Activated CD4-positive, alpha-beta memory T cell treated with anti-CD3 and anti-CD28 coated beads, Interleukin-2, amount 10 ng/mL, durations not matched to agents 7 days and 5 days (primary cell): ENCODE results near the gene RER1. TPM values are rescaled to one million over a fixed set of nuclear protein-coding genes. Genes with fewer than 3 reads are reported as not detected.
"Not testable (repeated sequence)": the region's sequence is repeated elsewhere in the genome, so short reads cannot be mapped to it uniquely, and the experiment has no call there.

Experiments
- CTCF ChIA-PET: fragments of 350-600 bp; sonication (Branson Sonifier 250); formaldehyde crosslinking; loops from one replicate; lab custom pipeline; 2021; ENCODE audit warnings: antibody characterized with exemption, inconsistent platforms; lab: Charles Lee
- POLR2A ChIA-PET: fragments of 350-600 bp; sonication (Branson Sonifier 250); formaldehyde crosslinking; loops from one replicate; lab custom pipeline; 2021; ENCODE audit warnings: antibody characterized with exemption; lab: Charles Lee
- DNase-seq: peaks from one replicate; pipeline ENCODE4 v3.0.0-alpha.2; 2020
- H3K27ac Mint-ChIP-seq: one replicate; pipeline ENCODE4 v1.8.0; 2021; ENCODE audit warnings: mild to moderate bottlenecking, mixed read lengths
- H3K27me3 Mint-ChIP-seq: one replicate; pipeline ENCODE4 v1.8.0; 2021; ENCODE audit warnings: mixed read lengths
- H3K36me3 Mint-ChIP-seq: one replicate; pipeline ENCODE4 v1.8.0; 2021; ENCODE audit warnings: low read depth, mixed read lengths
- H3K4me1 Mint-ChIP-seq: one replicate; pipeline ENCODE4 v1.8.0; 2021; ENCODE audit warnings: mixed read lengths
- H3K4me3 Mint-ChIP-seq: one replicate; pipeline ENCODE4 v1.8.0; 2021; ENCODE audit warnings: mild to moderate bottlenecking, mixed read lengths
- H3K9me3 Mint-ChIP-seq: one replicate; pipeline ENCODE4 v1.8.0; 2021; ENCODE audit warnings: mixed read lengths
- total RNA-seq, 2 experiments: library from RNA; stranded (reverse); gene quantifications; one replicate each; pipeline ENCODE4 v1.2.3, GENCODE V29; 2021

RER1 gene
- total RNA-seq, 2 experiments from 2014 or later: 151 to 160 TPM

GRCh38 chr1:2435746-2436355 is 44.2 kb downstream of the RER1 start:
- Mint-ChIP-seq H3K27me3 (no peaks in the 10 kb centered on the region), H3K4me3 (no peak overlapping the region), H3K36me3 (no peaks in the 10 kb centered on the region), H3K9me3 (no peaks in the 10 kb centered on the region), H3K4me1 (no peaks in the 10 kb centered on the region), H3K27ac (no peak overlapping the region)
- POLR2A ChIA-PET: no interaction called here
- no peak for DNase-seq
- CTCF ChIA-PET: no interaction called here

- Mint-ChIP-seq H3K4me3 (no peak overlapping the region), H3K9me3 (no peaks in the 10 kb centered on the region), H3K36me3 (no peaks in the 10 kb centered on the region), H3K4me1 (no peaks in the 10 kb centered on the region), H3K27ac (no peak overlapping the region), H3K27me3 (no peaks in the 10 kb centered on the region)
- DNase-seq: no peak
- POLR2A ChIA-PET: no interaction called here
- CTCF ChIA-PET: no interaction called here
Observed at GRCh38 chr1:2436876-2437275, 45.2 kb downstream of the RER1 start.

GRCh38 chr1:2437617-2438016 is 46.0 kb downstream of the RER1 start:
- Mint-ChIP-seq H3K36me3 (no peaks in the 10 kb centered on the region), H3K27me3 (peaks cover 2% of the 10 kb centered on the region), H3K4me3 (no peak overlapping the region), H3K4me1 (no peaks in the 10 kb centered on the region), H3K27ac (no peak overlapping the region), H3K9me3 (no peaks in the 10 kb centered on the region)
- ChIA-PET CTCF (no interaction called here), POLR2A (no interaction called here)
- DNase-seq: no peak

- no peaks in the 10 kb centered on the region for H3K9me3 Mint-ChIP-seq
- POLR2A ChIA-PET: no interaction called here
Observed at GRCh38 chr1:2438038-2438437, 46.4 kb downstream of the RER1 start.

GRCh38 chr1:2438641-2439040 is 47.0 kb downstream of the RER1 start:
- Mint-ChIP-seq H3K4me3 (no peak overlapping the region), H3K27ac (no peak overlapping the region), H3K36me3 (no peaks in the 10 kb centered on the region), H3K9me3 (no peaks in the 10 kb centered on the region), H3K4me1 (no peaks in the 10 kb centered on the region), H3K27me3 (peaks cover 4% of the 10 kb centered on the region)
- POLR2A ChIA-PET: no interaction called here
- CTCF ChIA-PET: no interaction called here
- DNase-seq: no peak

More at GRCh38 chr1:2438038-2438437, 46.4 kb downstream of the RER1 start:
- no peaks in the 10 kb centered on the region for H3K36me3 Mint-ChIP-seq
- peaks cover 4% of the 10 kb centered on the region for H3K27me3 Mint-ChIP-seq
- no peak overlapping the region for H3K4me3 Mint-ChIP-seq
- DNase-seq: no peak
- H3K4me1 Mint-ChIP-seq: no peaks in the 10 kb centered on the region
- CTCF ChIA-PET: no interaction called here
- H3K27ac Mint-ChIP-seq: no peak overlapping the region

- no peaks in the 10 kb centered on the region for H3K4me1 Mint-ChIP-seq
- no peak overlapping the region for H3K4me3 Mint-ChIP-seq
- no peaks in the 10 kb centered on the region for H3K36me3 Mint-ChIP-seq
- DNase-seq: no peak
- no peak overlapping the region for H3K27ac Mint-ChIP-seq
- ChIA-PET CTCF (interaction anchor here (1.7 kb wide), 1 partner anchor 109 kb away, joined by 5 read pairs; no protein-coding TSS in a partner anchor), POLR2A (no interaction called here)
- no peaks in the 10 kb centered on the region for H3K9me3 Mint-ChIP-seq
- H3K27me3 Mint-ChIP-seq: peaks cover 4% of the 10 kb centered on the region
Observed at GRCh38 chr1:2439369-2439768, 47.7 kb downstream of the RER1 start.

- peaks cover 13% of the 10 kb centered on the region for H3K27me3 Mint-ChIP-seq
- H3K36me3 Mint-ChIP-seq, H3K4me3 Mint-ChIP-seq, DNase-seq, POLR2A ChIA-PET, H3K27ac Mint-ChIP-seq, H3K4me1 Mint-ChIP-seq, H3K9me3 Mint-ChIP-seq: not testable (repeated sequence)
- CTCF ChIA-PET: interaction anchor here (1.7 kb wide), 1 partner anchor 108 kb away, joined by 5 read pairs; no protein-coding TSS in a partner anchor
Observed at GRCh38 chr1:2440346-2440745, 48.7 kb downstream of the RER1 start.

- CTCF ChIA-PET: no interaction called here
- H3K4me1 Mint-ChIP-seq: no peaks in the 10 kb centered on the region
- no peaks in the 10 kb centered on the region for H3K9me3 Mint-ChIP-seq
- no peak overlapping the region for H3K27ac Mint-ChIP-seq
- POLR2A ChIA-PET: no interaction called here
- no peak overlapping the region for H3K4me3 Mint-ChIP-seq
- H3K27me3 Mint-ChIP-seq: peaks cover 13% of the 10 kb centered on the region
- no peak for DNase-seq
- no peaks in the 10 kb centered on the region for H3K36me3 Mint-ChIP-seq
Observed at GRCh38 chr1:2441746-2442145, 50.1 kb downstream of the RER1 start.

- H3K27ac Mint-ChIP-seq: no peak overlapping the region
- ChIA-PET POLR2A (no interaction called here), CTCF (interaction anchor here (0.9 kb wide), 1 partner anchor 12 kb away, joined by 3 read pairs; no protein-coding TSS in a partner anchor)
- peaks cover 13% of the 10 kb centered on the region for H3K27me3 Mint-ChIP-seq
- H3K36me3 Mint-ChIP-seq: no peaks in the 10 kb centered on the region
- H3K4me1 Mint-ChIP-seq: no peaks in the 10 kb centered on the region
- DNase-seq: no peak
- H3K4me3 Mint-ChIP-seq: no peak overlapping the region
- no peaks in the 10 kb centered on the region for H3K9me3 Mint-ChIP-seq
Observed at GRCh38 chr1:2442661-2443060, 51.0 kb downstream of the RER1 start.

GRCh38 chr1:2443277-2444137 is 51.9 kb downstream of the RER1 start:
- Mint-ChIP-seq H3K4me3 (no peak overlapping the region), H3K27me3 (peaks cover 13% of the 10 kb centered on the region), H3K36me3 (no peaks in the 10 kb centered on the region), H3K27ac (no peak overlapping the region), H3K9me3 (no peaks in the 10 kb centered on the region), H3K4me1 (no peaks in the 10 kb centered on the region)
- POLR2A ChIA-PET: no interaction called here
- DNase-seq: peak; percentile 33
- CTCF ChIA-PET: interaction anchor here (0.9 kb wide), 1 partner anchor 12 kb away, joined by 3 read pairs; no protein-coding TSS in a partner anchor

GRCh38 chr1:2444138-2444591 is 52.5 kb downstream of the RER1 start:
- Mint-ChIP-seq H3K36me3 (no peaks in the 10 kb centered on the region), H3K4me1 (no peaks in the 10 kb centered on the region), H3K27ac (no peak overlapping the region), H3K9me3 (no peaks in the 10 kb centered on the region), H3K27me3 (peaks cover 13% of the 10 kb centered on the region), H3K4me3 (no peak overlapping the region)
- ChIA-PET POLR2A (no interaction called here), CTCF (interaction anchor here (1.2 kb wide), 1 partner anchor 103 kb away, joined by 3 read pairs; no protein-coding TSS in a partner anchor)
- no peak for DNase-seq

GRCh38 chr1:2445162-2445822 is 53.7 kb downstream of the RER1 start:
- H3K27ac Mint-ChIP-seq: no peak overlapping the region
- ChIA-PET POLR2A (no interaction called here), CTCF (interaction anchor here (1.2 kb wide), 1 partner anchor 102 kb away, joined by 3 read pairs; no protein-coding TSS in a partner anchor)
- no peaks in the 10 kb centered on the region for H3K36me3 Mint-ChIP-seq
- no peak for DNase-seq
- no peak overlapping the region for H3K4me3 Mint-ChIP-seq
- no peaks in the 10 kb centered on the region for H3K9me3 Mint-ChIP-seq
- H3K4me1 Mint-ChIP-seq: no peaks in the 10 kb centered on the region
- H3K27me3 Mint-ChIP-seq: peaks cover 13% of the 10 kb centered on the region

GRCh38 chr1:2445823-2446215 is 54.2 kb downstream of the RER1 start:
- no peak overlapping the region for H3K27ac Mint-ChIP-seq
- ChIA-PET POLR2A (interaction anchor here (1.7 kb wide), 1 partner anchor 22 kb away, joined by 4 read pairs; no protein-coding TSS in a partner anchor), CTCF (no interaction called here)

More at GRCh38 chr1:2445823-2446215, 54.2 kb downstream of the RER1 start:
- H3K4me1 Mint-ChIP-seq: no peaks in the 10 kb centered on the region
- peaks cover 13% of the 10 kb centered on the region for H3K27me3 Mint-ChIP-seq
- H3K4me3 Mint-ChIP-seq: no peak overlapping the region
- no peaks in the 10 kb centered on the region for H3K36me3 Mint-ChIP-seq
- DNase-seq: no peak
- H3K9me3 Mint-ChIP-seq: no peaks in the 10 kb centered on the region
